Esophagus muscularis mucosa (tissue), 3 donors: ENCODE measurements around the gene PRSS3.

Source experiments
- POLR2A ChIP-seq: fragments of 450-650 bp; IDR thresholded peaks from one replicate; pipeline ENCODE4 v1.6.1; 2017; ENCODE audit warnings: antibody characterized with exemption, moderate library complexity, mild to moderate bottlenecking, low read depth
- TF ChIP-seq, protein P1 (sequence below), 3 experiments: fragments of 200-600 bp in 2 of 3; fragments of 450-650 bp in 1 of 3; sonication (generic) in 2 of 3; IDR thresholded peaks; one replicate each; pipeline ENCODE4 v1.5.1; 2017 to 2019; ENCODE audit warnings: antibody characterized with exemption in 3 of 3, mild to moderate bottlenecking in 2 of 3, moderate library complexity in 1 of 3

- TF ChIP-seq, protein P1, sequence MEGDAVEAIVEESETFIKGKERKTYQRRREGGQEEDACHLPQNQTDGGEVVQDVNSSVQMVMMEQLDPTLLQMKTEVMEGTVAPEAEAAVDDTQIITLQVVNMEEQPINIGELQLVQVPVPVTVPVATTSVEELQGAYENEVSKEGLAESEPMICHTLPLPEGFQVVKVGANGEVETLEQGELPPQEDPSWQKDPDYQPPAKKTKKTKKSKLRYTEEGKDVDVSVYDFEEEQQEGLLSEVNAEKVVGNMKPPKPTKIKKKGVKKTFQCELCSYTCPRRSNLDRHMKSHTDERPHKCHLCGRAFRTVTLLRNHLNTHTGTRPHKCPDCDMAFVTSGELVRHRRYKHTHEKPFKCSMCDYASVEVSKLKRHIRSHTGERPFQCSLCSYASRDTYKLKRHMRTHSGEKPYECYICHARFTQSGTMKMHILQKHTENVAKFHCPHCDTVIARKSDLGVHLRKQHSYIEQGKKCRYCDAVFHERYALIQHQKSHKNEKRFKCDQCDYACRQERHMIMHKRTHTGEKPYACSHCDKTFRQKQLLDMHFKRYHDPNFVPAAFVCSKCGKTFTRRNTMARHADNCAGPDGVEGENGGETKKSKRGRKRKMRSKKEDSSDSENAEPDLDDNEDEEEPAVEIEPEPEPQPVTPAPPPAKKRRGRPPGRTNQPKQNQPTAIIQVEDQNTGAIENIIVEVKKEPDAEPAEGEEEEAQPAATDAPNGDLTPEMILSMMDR (IDR thresholded peaks at IDR 0.05): no peak
- TF ChIP-seq POLR2A: no peak
These were observed 45.0 kb upstream of the PRSS3 start for GRCh38 chr9:33750307-33750838.
